NCI-H187 treated with DMSO at 0.1 percent for 48 hours (cell line): ENCODE measurements around the gene CREB3.
A peak's percentile ranks its signal among the peaks of the same experiment; 100 is the strongest.

Source experiments
- DNase-seq: peaks from one replicate; lab custom pipeline; 2025; lab: John Stamatoyannopoulos, UW

Gene CREB3

GRCh38 chr9:35749515-35750255 lies 17.2 kb downstream of the CREB3 start:
- no peak for DNase-seq

- DNase-seq: no peak
These were observed 17.7 kb downstream of the CREB3 start for GRCh38 chr9:35750256-35750531.

- no peak for DNase-seq
These were observed 21.0 kb downstream of the CREB3 start for GRCh38 chr9:35753466-35753865.

- DNase-seq: no peak
These were observed 21.8 kb downstream of the CREB3 start, which contains the start of gene MSMP for GRCh38 chr9:35754264-35754663. Gene MSMP (minus strand): TSS chr9:35754276. CDS start chr9:35754129, 147 bp downstream.

- no peak for DNase-seq
These were observed 22.6 kb downstream of the CREB3 start for GRCh38 chr9:35755071-35755470.

- DNase-seq: no peak
These were observed 24.1 kb downstream of the CREB3 start for GRCh38 chr9:35756275-35757225.

GRCh38 chr9:35757226-35757891 lies 24.9 kb downstream of the CREB3 start:
- no peak for DNase-seq

GRCh38 chr9:35757892-35758275 lies 25.4 kb downstream of the CREB3 start:
- DNase-seq: no peak

GRCh38 chr9:35758475-35759050 lies 26.1 kb downstream of the CREB3 start:
- DNase-seq: no peak

- no peak for DNase-seq
These were observed 27.3 kb downstream of the CREB3 start for GRCh38 chr9:35759795-35760194.

- DNase-seq: no peak
These were observed 28.2 kb downstream of the CREB3 start for GRCh38 chr9:35760651-35761050.

GRCh38 chr9:35763181-35763580 lies 30.7 kb downstream of the CREB3 start:
- no peak for DNase-seq

- DNase-seq: no peak
These were observed 31.3 kb downstream of the CREB3 start for GRCh38 chr9:35763803-35764202.

- DNase-seq: no peak
These were observed 34.5 kb downstream of the CREB3 start for GRCh38 chr9:35766997-35767396.

GRCh38 chr9:35767458-35767857 lies 35.0 kb downstream of the CREB3 start:
- no peak for DNase-seq

GRCh38 chr9:35769763-35770162 lies 37.3 kb downstream of the CREB3 start:
- DNase-seq: no peak

- no peak for DNase-seq
These were observed 38.6 kb downstream of the CREB3 start for GRCh38 chr9:35771075-35771433.

GRCh38 chr9:35771534-35771933 lies 39.1 kb downstream of the CREB3 start:
- DNase-seq: no peak

GRCh38 chr9:35771943-35772342 lies 39.5 kb downstream of the CREB3 start:
- no peak for DNase-seq

- no peak for DNase-seq
These were observed 42.6 kb downstream of the CREB3 start for GRCh38 chr9:35774907-35775635.

GRCh38 chr9:35776018-35776417 lies 43.6 kb downstream of the CREB3 start:
- peak; percentile 69 for DNase-seq

GRCh38 chr9:35778496-35778895 lies 46.0 kb downstream of the CREB3 start:
- no peak for DNase-seq
